ENCODE results near the gene FOXJ3. TPM values are rescaled to one million over a fixed set of nuclear protein-coding genes. Genes with fewer than 3 reads are reported as not detected.

Gene FOXJ3
- total RNA-seq, 1 donor = 34.5 TPM

DNA sequence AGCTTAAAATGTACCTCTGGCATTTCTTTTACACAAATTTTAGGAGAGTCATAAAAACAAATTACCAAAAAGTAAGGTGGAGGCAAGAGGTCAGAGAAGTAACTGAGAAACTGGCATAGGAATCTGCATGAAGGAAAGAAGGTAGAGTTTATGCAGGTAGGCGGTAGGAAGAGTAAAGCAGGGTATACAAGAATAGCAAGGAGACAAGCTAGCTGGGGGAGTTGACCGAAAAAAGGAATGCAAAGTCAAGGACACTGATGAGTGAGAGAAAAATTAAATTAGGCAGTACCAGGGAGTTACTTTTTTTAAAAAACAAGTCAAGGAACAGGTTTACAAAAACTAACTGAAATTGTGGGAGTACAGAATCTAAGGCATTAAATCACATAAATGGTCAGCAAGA is 56.0 kb downstream of the FOXJ3 start:
- DNase-seq (ENCODE audit: low read depth) = no peak
- TF ChIP-seq CTCF (IDR thresholded peaks at IDR 0.05; ENCODE audit: insufficient read depth, low read depth, low read length) = no peak
- no peak overlapping the region for H3K4me3 ChIP-seq (ENCODE audit: low read depth, low read length)

- DNase-seq (ENCODE audit: low read depth) = no peak
- TF ChIP-seq CTCF (IDR thresholded peaks at IDR 0.05; ENCODE audit: insufficient read depth, low read depth, low read length) = no peak
- no peak overlapping the region for H3K4me3 ChIP-seq (ENCODE audit: low read depth, low read length)
Observed at GRCh38 chr1:42272920-42273319, 62.1 kb downstream of the FOXJ3 start.

DNA sequence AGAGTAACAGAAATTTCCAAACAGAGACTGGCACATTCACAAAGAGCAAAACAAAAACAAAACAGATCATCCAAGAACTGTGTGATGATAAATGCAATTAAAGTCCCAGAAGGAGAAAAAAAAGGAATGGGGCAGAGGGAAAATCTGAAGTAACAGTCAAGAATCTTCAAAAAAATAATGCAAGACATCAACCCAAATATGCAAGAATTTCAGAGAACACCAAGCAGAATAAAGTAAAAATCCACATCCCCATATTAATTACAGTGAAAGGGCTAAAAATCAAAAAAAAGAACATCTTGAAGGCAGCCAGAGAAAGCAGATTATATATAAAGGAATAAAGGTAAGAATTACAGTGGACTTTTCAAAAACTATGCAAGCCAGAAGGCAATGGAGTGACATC is 67.1 kb downstream of the FOXJ3 start:
- DNase-seq (ENCODE audit: low read depth) = no peak
- no peak overlapping the region for H3K4me3 ChIP-seq (ENCODE audit: low read depth, low read length)
- no peak for TF ChIP-seq CTCF (IDR thresholded peaks at IDR 0.05; ENCODE audit: insufficient read depth, low read depth, low read length)

DNA sequence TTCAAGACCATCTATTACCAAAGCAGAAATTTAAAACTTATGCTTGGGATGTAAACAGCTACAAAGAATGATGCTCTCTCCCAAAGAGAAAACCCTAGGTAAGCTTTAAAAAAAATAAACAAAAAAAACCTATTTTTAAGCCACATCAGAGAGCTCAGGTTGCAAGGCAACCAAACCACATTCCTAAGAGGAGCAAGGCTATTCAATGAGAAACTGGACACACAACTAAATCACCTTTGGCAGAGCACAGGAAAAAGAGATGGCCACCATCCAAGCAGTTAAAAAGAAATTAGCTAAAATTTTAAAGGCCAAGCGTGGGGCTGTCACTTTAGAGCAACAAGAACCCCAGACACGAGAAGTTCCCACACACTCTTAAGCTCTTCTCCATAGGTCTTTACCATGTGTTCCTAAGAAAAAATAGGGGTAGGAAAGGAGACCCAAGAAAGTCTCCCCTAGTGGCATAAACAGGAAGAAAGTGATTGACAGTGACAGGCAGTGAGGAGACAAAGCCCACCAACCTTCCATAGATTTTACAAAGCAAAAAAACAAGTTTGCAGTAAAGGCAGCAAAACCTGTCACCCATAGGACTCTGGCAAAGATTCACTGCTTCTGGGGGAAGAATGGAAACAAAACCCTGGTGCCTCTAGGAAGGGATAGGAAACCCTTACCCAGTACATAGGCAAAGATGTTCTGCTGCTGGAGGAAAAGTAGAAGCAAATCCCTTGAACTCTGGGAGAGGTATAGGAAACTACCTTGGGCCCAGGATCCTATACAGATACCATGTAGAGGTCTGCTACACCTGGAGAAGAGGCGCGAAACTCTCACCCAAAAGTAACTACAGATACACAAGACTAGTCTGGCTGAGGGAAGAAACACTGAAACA is 68.5 kb downstream of the FOXJ3 start:
- H3K4me3 ChIP-seq (ENCODE audit: low read depth, low read length) = no peak overlapping the region
- DNase-seq (ENCODE audit: low read depth) = no peak
- TF ChIP-seq CTCF (IDR thresholded peaks at IDR 0.05; ENCODE audit: insufficient read depth, low read depth, low read length) = no peak

DNA sequence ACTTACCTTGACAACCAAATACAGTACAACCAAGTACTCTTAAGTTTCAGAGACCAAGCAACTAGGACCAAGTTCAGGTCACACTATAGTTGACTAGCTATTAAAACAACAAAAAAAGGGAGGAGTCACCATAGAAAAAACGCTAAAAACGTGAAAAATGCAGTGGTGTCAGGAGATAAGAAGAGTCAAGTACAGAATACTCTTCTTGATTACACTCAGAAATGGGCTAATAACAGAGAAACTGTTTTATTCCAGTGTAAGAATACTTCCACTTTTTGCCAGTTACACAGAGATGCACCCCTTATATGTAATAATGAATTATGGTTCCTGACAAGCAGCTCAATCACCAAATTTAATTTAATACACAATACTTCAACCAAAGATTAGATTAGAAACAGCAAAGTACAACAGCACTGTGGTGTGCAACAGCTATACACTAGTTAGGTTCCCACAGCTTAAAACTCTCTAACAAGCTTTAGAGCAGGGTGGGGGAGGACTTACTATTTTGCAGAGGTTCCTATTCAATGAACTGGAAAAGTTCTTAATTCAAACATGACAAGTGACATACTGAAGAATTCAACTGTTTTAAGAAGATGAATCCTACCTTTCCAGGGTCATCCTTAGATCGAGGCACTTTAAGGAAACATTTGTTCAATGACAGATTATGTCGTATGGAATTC is 70.4 kb downstream of the FOXJ3 start:
- DNase-seq (ENCODE audit: low read depth) = no peak
- H3K4me3 ChIP-seq (ENCODE audit: low read depth, low read length) = no peak overlapping the region
- TF ChIP-seq CTCF (IDR thresholded peaks at IDR 0.05; ENCODE audit: insufficient read depth, low read depth, low read length) = no peak

DNA sequence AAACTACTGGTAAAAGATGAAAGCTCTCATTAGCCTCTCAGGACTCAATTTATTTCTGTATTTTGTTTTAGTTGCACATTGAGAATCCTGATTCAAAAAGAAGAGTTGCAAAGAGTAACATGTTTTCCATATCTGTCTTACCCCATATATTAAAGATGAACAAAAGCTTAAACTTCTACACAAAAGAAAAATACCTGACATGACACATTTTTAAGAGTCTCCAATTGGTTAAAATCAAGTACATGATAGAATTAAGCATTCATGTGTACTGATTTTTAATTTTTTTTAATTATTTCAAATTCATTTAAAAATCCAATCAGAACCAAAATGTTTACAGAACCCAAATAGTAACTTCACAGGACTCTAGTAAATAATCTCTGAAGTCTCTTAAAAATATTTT is 72.0 kb downstream of the FOXJ3 start:
- no peak overlapping the region for H3K4me3 ChIP-seq (ENCODE audit: low read depth, low read length)
- DNase-seq (ENCODE audit: low read depth) = no peak
- TF ChIP-seq CTCF (IDR thresholded peaks at IDR 0.05; ENCODE audit: insufficient read depth, low read depth, low read length) = no peak

All from fibroblast of villous mesenchyme (primary cell).